ENCODE data around the gene ADORA1. TPM values are rescaled to one million over a fixed set of nuclear protein-coding genes. Genes with fewer than 3 reads are reported as not detected.

Gene ADORA1
- polyA plus RNA-seq, 3 donors, result 0.13 to 1.1 TPM; not detected in 1

DNA sequence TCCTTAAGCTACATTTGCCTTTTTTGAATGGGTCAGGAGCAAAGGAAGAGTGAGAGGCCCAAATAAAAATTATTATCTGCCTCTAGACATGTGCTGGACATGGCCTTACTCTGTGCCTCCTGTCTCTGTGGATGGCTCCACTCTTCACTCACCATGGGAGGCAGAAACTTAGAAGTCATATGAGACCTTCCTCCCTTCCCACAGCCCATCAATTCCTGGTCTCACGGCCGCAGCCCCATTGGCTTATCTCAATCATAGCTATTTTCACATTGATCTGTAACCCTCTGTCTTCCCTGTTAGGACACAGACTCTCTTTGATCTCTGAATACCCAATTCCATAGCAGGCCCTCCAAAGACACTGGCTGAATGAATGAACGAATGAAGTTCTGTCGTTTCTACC is 14.2 kb upstream of the ADORA1 start:
- Histone ChIP-seq H4K20me1 (ENCODE audit: insufficient read depth, low read length) (no peaks in the 10 kb centered on the region), H3K9ac (ENCODE audit: insufficient read depth, low read length, poor library complexity, severe bottlenecking) (no peak overlapping the region), H3K36me3 (replicated peaks in 1 of 2; ENCODE audit: control insufficient read depth in 1 of 2, insufficient read depth in 2 of 2, low read length in 2 of 2) (no peaks in the 10 kb centered on the region), H3K4me2 (replicated peaks; ENCODE audit: extremely low read depth, low read length, poor library complexity, severe bottlenecking) (no peak overlapping the region), H3K9me3 (replicated peaks in 1 of 2; ENCODE audit: control insufficient read depth in 1 of 2, insufficient read depth in 1 of 2, low read length in 2 of 2) (peaks cover 0 to 4% of the 10 kb centered on the region in 2 donors), H3K27ac (ENCODE audit: low read depth in 1 of 2, low read length in 2 of 2) (no peak overlapping the region), H3K79me2 (ENCODE audit: insufficient read depth, low read length) (no peaks in the 10 kb centered on the region), H2AFZ (ENCODE audit: insufficient read depth, low read depth, low read length, poor library complexity, severe bottlenecking) (no peak overlapping the region), H3K27me3 (ENCODE audit: control insufficient read depth in 2 of 2, insufficient read depth in 2 of 2, low read length in 2 of 2) (peaks cover 45 to 78% of the 10 kb centered on the region in 2 donors), H3K4me1 (ENCODE audit: control insufficient read depth in 1 of 2, insufficient read depth in 2 of 2, low read length in 2 of 2) (no peaks in the 10 kb centered on the region), H3K4me3 (replicated peaks in 1 of 3; ENCODE audit: low read depth in 2 of 3, low read length in 3 of 3) (no peak overlapping the region)
- TF ChIP-seq, protein P1, sequence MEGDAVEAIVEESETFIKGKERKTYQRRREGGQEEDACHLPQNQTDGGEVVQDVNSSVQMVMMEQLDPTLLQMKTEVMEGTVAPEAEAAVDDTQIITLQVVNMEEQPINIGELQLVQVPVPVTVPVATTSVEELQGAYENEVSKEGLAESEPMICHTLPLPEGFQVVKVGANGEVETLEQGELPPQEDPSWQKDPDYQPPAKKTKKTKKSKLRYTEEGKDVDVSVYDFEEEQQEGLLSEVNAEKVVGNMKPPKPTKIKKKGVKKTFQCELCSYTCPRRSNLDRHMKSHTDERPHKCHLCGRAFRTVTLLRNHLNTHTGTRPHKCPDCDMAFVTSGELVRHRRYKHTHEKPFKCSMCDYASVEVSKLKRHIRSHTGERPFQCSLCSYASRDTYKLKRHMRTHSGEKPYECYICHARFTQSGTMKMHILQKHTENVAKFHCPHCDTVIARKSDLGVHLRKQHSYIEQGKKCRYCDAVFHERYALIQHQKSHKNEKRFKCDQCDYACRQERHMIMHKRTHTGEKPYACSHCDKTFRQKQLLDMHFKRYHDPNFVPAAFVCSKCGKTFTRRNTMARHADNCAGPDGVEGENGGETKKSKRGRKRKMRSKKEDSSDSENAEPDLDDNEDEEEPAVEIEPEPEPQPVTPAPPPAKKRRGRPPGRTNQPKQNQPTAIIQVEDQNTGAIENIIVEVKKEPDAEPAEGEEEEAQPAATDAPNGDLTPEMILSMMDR (IDR thresholded peaks at IDR 0.05), result no peak
- no peak for DNase-seq
- no peaks in the 10 kb centered on the region for H3K36me3 Mint-ChIP-seq
- no peaks in the 10 kb centered on the region for H3K4me1 Mint-ChIP-seq
- H3K9me3 Mint-ChIP-seq, result peaks cover 0 to 3% (median 0%) of the 10 kb centered on the region in 7 donors
- H3K4me3 Mint-ChIP-seq, result no peak overlapping the region
- WGBS (ENCODE audit: insufficient coverage), result 88% methylated on average over 4 of the region's 4 CpGs
- no peak overlapping the region for H3K27ac Mint-ChIP-seq
- peaks cover 25 to 50% (median 38%) of the 10 kb centered on the region in 3 donors for H3K27me3 Mint-ChIP-seq (ENCODE audit: low read depth in 3 of 3)
- intact Hi-C loops (cut with micrococcal nuclease), result no loop called here

DNA sequence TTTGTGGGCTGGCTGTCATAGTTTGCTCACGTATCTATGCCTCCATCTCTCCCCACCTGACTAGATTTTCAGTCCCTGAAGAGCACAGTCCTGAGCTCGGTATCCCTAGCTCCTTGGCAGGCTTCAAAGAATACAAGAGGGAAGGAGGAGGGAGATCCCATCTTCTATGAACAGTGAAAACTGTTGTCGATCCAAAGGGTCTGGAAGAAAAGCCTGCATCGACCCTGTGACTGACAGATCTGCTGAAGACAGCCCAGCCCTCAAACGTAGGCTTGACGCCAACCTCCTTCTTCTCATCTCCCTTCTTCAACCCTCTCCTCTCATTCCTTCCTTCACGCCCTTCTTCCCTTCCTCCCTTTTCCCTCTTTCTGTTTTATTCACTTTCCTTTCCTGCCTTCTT is 13.3 kb upstream of the ADORA1 start:
- TF ChIP-seq, protein P1 (IDR thresholded peaks at IDR 0.05), result no peak
- no peaks in the 10 kb centered on the region for H3K4me1 Mint-ChIP-seq
- Histone ChIP-seq H3K36me3 (replicated peaks in 1 of 2; ENCODE audit: control insufficient read depth in 1 of 2, insufficient read depth in 2 of 2, low read length in 2 of 2) (no peaks in the 10 kb centered on the region), H3K27ac (ENCODE audit: low read depth in 1 of 2, low read length in 2 of 2) (no peak overlapping the region), H3K4me2 (replicated peaks; ENCODE audit: extremely low read depth, low read length, poor library complexity, severe bottlenecking) (no peak overlapping the region), H3K9me3 (replicated peaks in 1 of 2; ENCODE audit: control insufficient read depth in 1 of 2, insufficient read depth in 1 of 2, low read length in 2 of 2) (peaks cover 0 to 7% of the 10 kb centered on the region in 2 donors), H3K4me1 (ENCODE audit: control insufficient read depth in 1 of 2, insufficient read depth in 2 of 2, low read length in 2 of 2) (no peaks in the 10 kb centered on the region), H3K4me3 (replicated peaks in 1 of 3; ENCODE audit: low read depth in 2 of 3, low read length in 3 of 3) (no peak overlapping the region), H3K9ac (ENCODE audit: insufficient read depth, low read length, poor library complexity, severe bottlenecking) (no peak overlapping the region), H2AFZ (ENCODE audit: insufficient read depth, low read depth, low read length, poor library complexity, severe bottlenecking) (no peak overlapping the region), H3K27me3 (ENCODE audit: control insufficient read depth in 2 of 2, insufficient read depth in 2 of 2, low read length in 2 of 2) (peaks cover 48 to 86% of the 10 kb centered on the region in 2 donors), H4K20me1 (ENCODE audit: insufficient read depth, low read length) (no peaks in the 10 kb centered on the region), H3K79me2 (ENCODE audit: insufficient read depth, low read length) (no peaks in the 10 kb centered on the region)
- H3K36me3 Mint-ChIP-seq, result no peaks in the 10 kb centered on the region
- 94% methylated on average over 2 of the region's 7 CpGs for WGBS (ENCODE audit: insufficient coverage)
- peaks cover 32 to 52% (median 42%) of the 10 kb centered on the region in 3 donors for H3K27me3 Mint-ChIP-seq (ENCODE audit: low read depth in 3 of 3)
- H3K9me3 Mint-ChIP-seq, result peaks cover 0 to 3% (median 0%) of the 10 kb centered on the region in 7 donors
- intact Hi-C loops (cut with micrococcal nuclease), result no loop called here
- H3K4me3 Mint-ChIP-seq, result no peak overlapping the region
- no peak overlapping the region for H3K27ac Mint-ChIP-seq
- no peak for DNase-seq

Data from CD14-positive monocyte (primary cell).